Activated naive CD4-positive, alpha-beta T cell treated with anti-CD3 and anti-CD28 coated beads, Interleukin-2, amount 50 U/mL, for 16 hours (primary cell): ENCODE results near the gene SRF.
A peak's percentile ranks its signal among the peaks of the same experiment; 100 is the strongest.
"Not testable (repeated sequence)": the region's sequence is repeated elsewhere in the genome, so short reads cannot be mapped to it uniquely, and the experiment has no call there.

Experiments used
- DNase-seq: peaks from one replicate; pipeline ENCODE4 v3.0.0-alpha.2; 2020

SRF gene

GRCh38 chr6:43170931-43171706 is at the start of gene SRF:
TSS of gene SRF (plus strand) at chr6:43171269. CDS start at chr6:43171657, 388 bp downstream.
- peak; percentile 99 for DNase-seq

- DNase-seq = no peak
Observed at GRCh38 chr6:43122146-43122545, 48.9 kb upstream of the SRF start.

- DNase-seq = no peak
Observed at GRCh38 chr6:43123461-43124314, 47.4 kb upstream of the SRF start.

GRCh38 chr6:43124481-43124880 is 46.6 kb upstream of the SRF start:
- DNase-seq = no peak

GRCh38 chr6:43125119-43125518 is 46.0 kb upstream of the SRF start:
- no peak for DNase-seq

GRCh38 chr6:43125555-43125954 is 45.5 kb upstream of the SRF start:
- DNase-seq = no peak

- no peak for DNase-seq
Observed at GRCh38 chr6:43127180-43127579, 43.9 kb upstream of the SRF start.

GRCh38 chr6:43127877-43128276 is 43.2 kb upstream of the SRF start:
- no peak for DNase-seq

GRCh38 chr6:43128926-43129325 is 42.1 kb upstream of the SRF start:
- no peak for DNase-seq

- DNase-seq = no peak
Observed at GRCh38 chr6:43129434-43130194, 41.5 kb upstream of the SRF start.

- DNase-seq = no peak
Observed at GRCh38 chr6:43130429-43130828, 40.6 kb upstream of the SRF start.

- not testable (repeated sequence) for DNase-seq
Observed at GRCh38 chr6:43131379-43131778, 39.7 kb upstream of the SRF start.

- no peak for DNase-seq
Observed at GRCh38 chr6:43138267-43138666, 32.8 kb upstream of the SRF start.

GRCh38 chr6:43139973-43140372 is 31.1 kb upstream of the SRF start:
- DNase-seq = not testable (repeated sequence)

- DNase-seq = no peak
Observed at GRCh38 chr6:43141644-43142043, 29.4 kb upstream of the SRF start.

GRCh38 chr6:43142101-43142500 is 29.0 kb upstream of the SRF start:
- no peak for DNase-seq

GRCh38 chr6:43143235-43144128 is 27.6 kb upstream of the SRF start:
- DNase-seq = peak; percentile 78

- no peak for DNase-seq
Observed at GRCh38 chr6:43144879-43145278, 26.2 kb upstream of the SRF start.

GRCh38 chr6:43146261-43146660 is 24.8 kb upstream of the SRF start:
- DNase-seq = no peak

- DNase-seq = no peak
Observed at GRCh38 chr6:43146709-43147688, 24.1 kb upstream of the SRF start.
